Ishikawa (cell line): ENCODE measurements around the gene KBTBD3.

ENCODE experiments used
- CEBPB ChIP-seq: IDR thresholded peaks from 2 replicates; pipeline ENCODE4 v1.6.1; 2012
- CREB1 ChIP-seq: IDR thresholded peaks from 2 replicates; pipeline ENCODE4 v1.6.1; 2012; ENCODE audit warnings: low read depth
- EGR1 ChIP-seq: IDR thresholded peaks from 2 replicates; pipeline ENCODE4 v1.6.1; 2012
- EP300 ChIP-seq: IDR thresholded peaks from 2 replicates; pipeline ENCODE4 v1.6.1; 2012; ENCODE audit warnings: borderline replicate concordance
- FOXM1 ChIP-seq: IDR thresholded peaks from 2 replicates; pipeline ENCODE4 v1.6.1; 2012; ENCODE audit warnings: low read depth, borderline replicate concordance
- NFIC ChIP-seq: IDR thresholded peaks from 2 replicates; pipeline ENCODE4 v1.6.1; 2012
- RAD21 ChIP-seq: IDR thresholded peaks from 2 replicates; pipeline ENCODE4 v1.6.1; 2012; ENCODE audit warnings: low read depth
- TAF1 ChIP-seq: IDR thresholded peaks from 2 replicates; pipeline ENCODE4 v1.6.1; 2012; ENCODE audit warnings: low read depth, mild to moderate bottlenecking
- TCF12 ChIP-seq: IDR thresholded peaks from 2 replicates; pipeline ENCODE4 v1.6.1; 2012; ENCODE audit warnings: low read depth
- TEAD4 ChIP-seq: IDR thresholded peaks from 2 replicates; pipeline ENCODE4 v1.6.1; 2012
- YY1 ChIP-seq: IDR thresholded peaks from 2 replicates; pipeline ENCODE4 v1.6.1; 2012; ENCODE audit warnings: low read depth
- ZBTB7A ChIP-seq: IDR thresholded peaks from 2 replicates; pipeline ENCODE4 v1.6.1; 2012; ENCODE audit warnings: low read depth
- TF ChIP-seq, protein P1 (sequence below): IDR thresholded peaks from 2 replicates; pipeline ENCODE4 v1.6.1; 2012
- TF ChIP-seq, protein P2 (sequence below): IDR thresholded peaks from 2 replicates; pipeline ENCODE4 v1.6.1; 2012; ENCODE audit warnings: low read depth, mild to moderate bottlenecking
- TF ChIP-seq, protein P3 (sequence below): IDR thresholded peaks from 2 replicates; pipeline ENCODE4 v1.6.1; 2012

The KBTBD3 gene

DNA sequence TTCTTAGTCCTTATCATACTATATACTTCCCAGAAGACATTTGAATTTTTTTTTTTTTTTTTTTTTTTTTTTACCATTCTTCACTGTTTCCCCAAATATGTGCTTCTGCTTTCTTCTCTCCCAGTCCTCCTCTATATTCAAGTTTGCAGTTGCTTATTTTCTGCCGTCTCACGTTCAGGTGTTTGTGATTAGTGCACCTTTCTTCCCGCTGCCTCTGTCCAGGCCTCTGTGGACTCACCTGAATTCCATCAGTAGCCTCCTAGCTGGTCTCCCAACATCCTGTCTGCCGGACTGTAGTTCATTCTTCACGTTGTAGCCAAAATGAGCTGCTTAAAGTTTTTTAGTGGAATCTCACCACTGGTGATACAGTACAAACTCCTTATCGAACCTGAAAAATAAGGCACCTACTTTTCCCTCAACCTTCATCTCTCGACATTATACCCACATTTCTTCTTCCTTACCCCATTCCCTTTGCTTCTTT lies 54.3 kb downstream of the KBTBD3 start:
- no peak for TF ChIP-seq CEBPB
- TF ChIP-seq, protein P1, sequence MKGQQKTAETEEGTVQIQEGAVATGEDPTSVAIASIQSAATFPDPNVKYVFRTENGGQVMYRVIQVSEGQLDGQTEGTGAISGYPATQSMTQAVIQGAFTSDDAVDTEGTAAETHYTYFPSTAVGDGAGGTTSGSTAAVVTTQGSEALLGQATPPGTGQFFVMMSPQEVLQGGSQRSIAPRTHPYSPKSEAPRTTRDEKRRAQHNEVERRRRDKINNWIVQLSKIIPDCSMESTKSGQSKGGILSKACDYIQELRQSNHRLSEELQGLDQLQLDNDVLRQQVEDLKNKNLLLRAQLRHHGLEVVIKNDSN: no peak
- no peak for TF ChIP-seq FOXM1
- no peak for TF ChIP-seq RAD21
- TF ChIP-seq, protein P2, sequence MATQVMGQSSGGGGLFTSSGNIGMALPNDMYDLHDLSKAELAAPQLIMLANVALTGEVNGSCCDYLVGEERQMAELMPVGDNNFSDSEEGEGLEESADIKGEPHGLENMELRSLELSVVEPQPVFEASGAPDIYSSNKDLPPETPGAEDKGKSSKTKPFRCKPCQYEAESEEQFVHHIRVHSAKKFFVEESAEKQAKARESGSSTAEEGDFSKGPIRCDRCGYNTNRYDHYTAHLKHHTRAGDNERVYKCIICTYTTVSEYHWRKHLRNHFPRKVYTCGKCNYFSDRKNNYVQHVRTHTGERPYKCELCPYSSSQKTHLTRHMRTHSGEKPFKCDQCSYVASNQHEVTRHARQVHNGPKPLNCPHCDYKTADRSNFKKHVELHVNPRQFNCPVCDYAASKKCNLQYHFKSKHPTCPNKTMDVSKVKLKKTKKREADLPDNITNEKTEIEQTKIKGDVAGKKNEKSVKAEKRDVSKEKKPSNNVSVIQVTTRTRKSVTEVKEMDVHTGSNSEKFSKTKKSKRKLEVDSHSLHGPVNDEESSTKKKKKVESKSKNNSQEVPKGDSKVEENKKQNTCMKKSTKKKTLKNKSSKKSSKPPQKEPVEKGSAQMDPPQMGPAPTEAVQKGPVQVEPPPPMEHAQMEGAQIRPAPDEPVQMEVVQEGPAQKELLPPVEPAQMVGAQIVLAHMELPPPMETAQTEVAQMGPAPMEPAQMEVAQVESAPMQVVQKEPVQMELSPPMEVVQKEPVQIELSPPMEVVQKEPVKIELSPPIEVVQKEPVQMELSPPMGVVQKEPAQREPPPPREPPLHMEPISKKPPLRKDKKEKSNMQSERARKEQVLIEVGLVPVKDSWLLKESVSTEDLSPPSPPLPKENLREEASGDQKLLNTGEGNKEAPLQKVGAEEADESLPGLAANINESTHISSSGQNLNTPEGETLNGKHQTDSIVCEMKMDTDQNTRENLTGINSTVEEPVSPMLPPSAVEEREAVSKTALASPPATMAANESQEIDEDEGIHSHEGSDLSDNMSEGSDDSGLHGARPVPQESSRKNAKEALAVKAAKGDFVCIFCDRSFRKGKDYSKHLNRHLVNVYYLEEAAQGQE: no peak
- TF ChIP-seq ZBTB7A: no peak
- no peak for TF ChIP-seq EP300
- no peak for TF ChIP-seq YY1
- TF ChIP-seq, protein P3, sequence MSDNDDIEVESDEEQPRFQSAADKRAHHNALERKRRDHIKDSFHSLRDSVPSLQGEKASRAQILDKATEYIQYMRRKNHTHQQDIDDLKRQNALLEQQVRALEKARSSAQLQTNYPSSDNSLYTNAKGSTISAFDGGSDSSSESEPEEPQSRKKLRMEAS: no peak
- no peak for TF ChIP-seq TEAD4
- no peak for TF ChIP-seq TCF12
- no peak for TF ChIP-seq TAF1
- TF ChIP-seq NFIC: no peak
- TF ChIP-seq CREB1: no peak
- TF ChIP-seq EGR1: no peak

DNA sequence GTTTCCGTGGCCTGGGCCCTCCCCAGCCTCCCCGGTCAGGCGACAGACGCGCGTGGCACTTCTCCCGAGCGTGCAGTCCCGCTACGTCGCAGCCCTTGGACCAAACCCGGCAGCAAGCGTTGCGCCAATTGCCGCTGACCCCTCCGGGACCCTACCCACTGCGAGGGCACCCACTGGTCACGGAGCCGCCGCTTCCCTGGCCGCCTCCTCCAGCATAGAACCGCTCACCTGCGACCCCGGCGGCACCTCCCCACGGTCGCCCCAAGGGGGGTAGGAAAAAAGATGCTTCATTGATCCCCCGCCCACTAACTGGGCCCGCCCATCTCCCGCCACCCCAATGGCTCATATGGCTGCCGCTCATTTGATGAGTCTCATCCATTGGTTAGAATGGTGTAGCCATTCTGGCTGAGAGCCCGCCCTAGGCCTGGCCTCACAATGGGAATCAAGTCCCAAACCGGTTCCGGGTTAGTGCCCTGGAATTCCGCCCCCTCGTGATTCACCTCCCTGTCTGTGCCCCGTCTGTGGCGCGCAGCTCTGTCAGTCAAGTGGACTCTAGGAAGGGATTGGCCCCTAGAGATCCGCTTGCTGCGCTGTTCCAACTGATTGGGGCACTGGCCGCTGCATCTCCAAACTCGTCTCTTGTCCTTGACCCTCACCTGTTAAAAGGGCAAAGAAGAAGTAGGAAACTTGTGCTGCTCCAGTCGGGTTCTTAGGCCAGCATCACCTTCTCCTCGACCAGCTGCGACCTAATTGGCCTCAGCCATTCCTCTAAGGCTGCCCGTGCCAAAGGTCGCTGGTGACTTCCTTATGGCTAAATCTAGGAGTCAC lies 55.0 kb downstream of the KBTBD3 start, which contains the start of gene MSANTD4:
TSS of gene MSANTD4 (minus strand) at position 274 of the 828 bp plus-strand sequence. CDS start 11,323 bp downstream, outside the sequence.
- TF ChIP-seq CREB1: peak; percentile 60; the same call in 1 of the 2 replicates
- TF ChIP-seq TAF1: peak; percentile 8
- TF ChIP-seq, protein P1: peak; percentile 60
- no peak for TF ChIP-seq RAD21
- TF ChIP-seq TEAD4: peak; percentile 88
- 0 out of 2 replicates have a peak, but pooled peaks have one; percentile 29 for TF ChIP-seq YY1
- TF ChIP-seq, protein P3: 0 out of 2 replicates have a peak, but pooled peaks have one; percentile 16
- 0 out of 2 replicates have a peak, but pooled peaks have one; percentile 41 for TF ChIP-seq TCF12
- TF ChIP-seq EGR1: no peak
- TF ChIP-seq EP300: no peak

DNA sequence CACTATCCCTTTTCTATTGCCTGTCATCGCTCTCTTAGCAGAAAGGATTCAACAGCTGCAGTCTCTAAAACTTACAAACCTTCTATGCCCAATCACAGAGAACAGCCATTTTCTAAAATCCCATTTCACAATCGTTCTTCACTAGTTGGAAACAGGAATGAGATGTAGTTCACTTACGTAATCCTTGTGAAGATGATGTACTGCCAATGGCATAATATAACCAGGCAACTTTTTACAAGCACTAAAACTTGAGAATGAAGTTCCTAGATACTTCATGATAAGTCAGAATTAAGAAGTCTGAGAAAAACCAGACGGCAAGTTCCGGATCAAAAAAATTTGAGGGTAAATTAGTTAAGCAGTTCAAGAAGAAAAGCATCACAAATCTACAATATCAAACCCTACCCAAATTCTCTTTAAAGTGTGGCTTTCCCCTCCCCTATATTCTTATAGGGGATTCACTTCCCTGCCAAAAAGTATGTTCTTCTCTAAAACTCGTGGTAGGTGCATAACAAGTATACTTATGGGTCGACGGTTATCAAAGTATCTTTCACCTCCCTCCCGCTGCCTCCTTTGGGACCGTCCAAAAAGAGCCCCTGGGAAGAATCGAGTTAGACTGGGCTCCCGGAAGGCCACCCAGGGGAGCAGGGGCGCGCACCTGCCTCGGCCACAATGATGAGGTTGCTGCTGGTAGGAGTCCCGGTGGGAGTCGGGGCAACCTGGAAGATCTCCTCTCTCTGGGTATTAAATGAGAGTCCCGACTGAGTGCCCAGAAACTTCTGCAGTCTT lies 55.8 kb downstream of the KBTBD3 start:
- TF ChIP-seq, protein P2: no peak
- TF ChIP-seq CEBPB (0 out of 2 replicates have a peak, but pooled peaks have one; percentile 9), TCF12 (no peak), EP300 (no peak), CREB1 (no peak), ZBTB7A (no peak)

DNA sequence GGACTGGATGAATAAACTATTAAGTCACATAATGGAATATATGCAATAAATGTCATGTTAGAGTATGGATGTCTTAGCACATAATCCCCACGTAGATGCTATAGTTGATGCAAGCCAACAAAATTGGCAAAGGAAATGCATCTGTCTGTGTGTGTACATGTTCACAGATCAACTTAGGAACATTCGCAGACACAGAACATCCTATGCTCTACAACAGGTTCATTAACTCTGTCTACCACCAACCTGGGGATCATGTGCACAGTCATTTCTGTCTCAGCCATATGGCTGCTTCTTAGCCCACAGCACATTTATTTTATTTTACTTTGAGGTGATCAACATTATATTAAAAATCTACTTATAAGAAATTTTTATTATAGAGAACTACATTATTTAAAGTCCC lies 60.1 kb downstream of the KBTBD3 start:
- no peak for TF ChIP-seq EGR1
- no peak for TF ChIP-seq RAD21
- TF ChIP-seq ZBTB7A: no peak
- TF ChIP-seq, protein P1: no peak
- TF ChIP-seq, protein P2: no peak
- no peak for TF ChIP-seq TEAD4
- TF ChIP-seq NFIC: no peak
- TF ChIP-seq FOXM1: no peak
- no peak for TF ChIP-seq EP300
- no peak for TF ChIP-seq TCF12
- TF ChIP-seq TAF1: no peak
- no peak for TF ChIP-seq YY1
- TF ChIP-seq CEBPB: no peak
- TF ChIP-seq, protein P3: no peak
- no peak for TF ChIP-seq CREB1
